HG03135 (cell line): ENCODE measurements around the gene TMEM18.
"Not testable (repeated sequence)": the region's sequence is repeated elsewhere in the genome, so short reads cannot be mapped to it uniquely, and the experiment has no call there.

ENCODE experiments used
- ATAC-seq: cut with Tn5 transposase; IDR thresholded peaks from one replicate; pipeline ENCODE4 v1.9.1; 2021; ENCODE audit warnings: mild to moderate bottlenecking, moderate library complexity; ENCODE audit not compliant: unreplicated experiment

TMEM18 gene

GRCh38 chr2:677056-677958, at the start of gene TMEM18:
Gene TMEM18 (minus strand): TSS chr2:677406. CDS start chr2:677345, 61 bp downstream.
- ATAC-seq, result peak; percentile 58

- no peak for ATAC-seq
Observed at GRCh38 chr2:726169-726568, 49.0 kb upstream of the TMEM18 start.

- ATAC-seq, result no peak
Observed at GRCh38 chr2:725468-725867, 48.3 kb upstream of the TMEM18 start.

GRCh38 chr2:723761-724160, 46.6 kb upstream of the TMEM18 start:
- ATAC-seq, result no peak

GRCh38 chr2:720842-721241, 43.6 kb upstream of the TMEM18 start:
- ATAC-seq, result no peak

GRCh38 chr2:719734-720133, 42.5 kb upstream of the TMEM18 start:
- no peak for ATAC-seq

GRCh38 chr2:719191-719590, 42.0 kb upstream of the TMEM18 start:
- ATAC-seq, result no peak

GRCh38 chr2:717661-718060, 40.5 kb upstream of the TMEM18 start:
- ATAC-seq, result no peak

GRCh38 chr2:715854-716560, 38.8 kb upstream of the TMEM18 start:
- ATAC-seq, result no peak

GRCh38 chr2:715038-715437, 37.8 kb upstream of the TMEM18 start:
- no peak for ATAC-seq

GRCh38 chr2:714005-714741, 37.0 kb upstream of the TMEM18 start:
- peak; percentile 99 for ATAC-seq

- ATAC-seq, result no peak
Observed at GRCh38 chr2:710867-711665, 33.9 kb upstream of the TMEM18 start.

GRCh38 chr2:709138-709765, 32.0 kb upstream of the TMEM18 start:
- ATAC-seq, result no peak

GRCh38 chr2:708667-709066, 31.5 kb upstream of the TMEM18 start:
- no peak for ATAC-seq

- ATAC-seq, result peak; percentile 95
Observed at GRCh38 chr2:705971-706511, 28.8 kb upstream of the TMEM18 start.

- ATAC-seq, result not testable (repeated sequence)
Observed at GRCh38 chr2:702765-703164, 25.6 kb upstream of the TMEM18 start.

- ATAC-seq, result no peak
Observed at GRCh38 chr2:696999-697627, 19.9 kb upstream of the TMEM18 start.

- peak; percentile 95 for ATAC-seq
Observed at GRCh38 chr2:696463-696862, 19.3 kb upstream of the TMEM18 start.

- ATAC-seq, result no peak
Observed at GRCh38 chr2:694906-695510, 17.8 kb upstream of the TMEM18 start.
